Endometrium (tissue), 2 donors: ENCODE data around the gene C1orf115.
"Not testable (repeated sequence)": the region's sequence is repeated elsewhere in the genome, so short reads cannot be mapped to it uniquely, and the experiment has no call there.

Experiments
- FAIRE-seq: peaks from 2 replicates; lab custom pipeline; 2012; peaks lifted over from hg19 to GRCh38; lab: Jason Lieb, UNC
- donor health status: control.
- donor health status: control.

C1orf115 gene

DNA sequence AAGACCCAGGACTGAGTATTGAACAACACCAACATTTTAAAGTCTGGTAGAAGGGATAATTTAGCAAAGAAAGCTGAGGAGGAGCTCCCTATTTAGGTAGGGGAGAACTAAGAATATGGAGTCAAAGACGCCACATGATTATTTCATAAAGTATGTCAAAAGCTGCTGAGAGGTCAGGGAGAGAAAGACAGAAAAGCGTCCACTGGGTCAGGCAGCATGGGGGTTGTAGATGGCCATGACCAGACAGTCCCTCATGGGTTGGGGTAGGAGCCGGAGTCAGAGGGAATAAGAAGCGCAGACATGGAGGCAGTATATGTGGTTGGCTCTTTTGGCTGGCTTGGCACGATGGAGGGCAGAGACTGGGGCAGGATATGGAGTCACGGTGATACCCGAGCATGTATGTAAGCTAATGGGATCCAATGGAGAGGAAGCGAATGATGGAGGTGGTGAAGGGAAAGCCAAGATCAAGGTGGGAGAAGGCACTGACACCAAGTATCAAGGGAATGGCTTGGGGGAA is 4.8 kb downstream of the C1orf115 start:
- no peak for FAIRE-seq

DNA sequence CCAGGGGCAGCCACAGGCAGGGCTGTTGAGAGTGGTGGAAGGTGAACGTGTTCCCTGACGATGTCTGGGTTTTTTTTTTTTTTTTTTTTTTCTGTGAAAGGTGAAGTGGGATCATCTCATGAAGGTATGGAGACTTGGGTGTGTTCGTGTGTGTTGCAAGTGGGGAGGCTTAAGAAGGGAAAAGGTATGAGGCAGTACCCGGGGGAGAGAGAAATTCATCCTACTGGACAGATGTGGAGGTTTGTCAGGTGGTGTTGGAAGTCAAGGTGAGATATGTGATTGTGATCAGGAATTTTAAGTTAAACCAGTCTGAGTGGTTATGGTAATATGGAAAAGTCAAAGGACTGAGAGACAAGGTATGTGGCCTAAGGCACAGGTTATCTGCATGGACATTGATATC is 5.3 kb downstream of the C1orf115 start:
- FAIRE-seq, result no peak

- FAIRE-seq, result no peak
These were observed 6.2 kb downstream of the C1orf115 start for GRCh38 chr1:220696226-220696862.

GRCh38 chr1:220696863-220697231 is 6.7 kb downstream of the C1orf115 start:
- FAIRE-seq, result no peak

DNA sequence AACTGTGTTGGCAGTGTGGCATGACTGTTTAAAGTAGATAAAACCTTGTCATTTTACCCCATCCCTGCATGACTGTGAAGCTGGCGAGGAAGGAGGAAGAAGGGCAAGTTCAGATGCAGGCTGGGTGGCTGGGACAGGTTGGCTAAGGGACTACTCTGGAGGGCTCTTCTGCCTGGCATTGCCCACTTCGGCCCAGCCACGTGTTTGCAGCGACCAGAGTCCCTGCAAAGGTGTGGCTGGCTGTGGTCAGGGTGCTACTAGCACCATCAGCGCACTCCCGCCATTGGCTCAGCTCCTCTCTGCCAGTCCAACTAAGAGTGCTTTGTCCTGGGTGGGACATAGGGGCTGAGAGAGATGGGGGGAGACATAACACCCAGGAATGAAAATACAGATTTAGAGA is 7.2 kb downstream of the C1orf115 start:
- FAIRE-seq, result no peak

DNA sequence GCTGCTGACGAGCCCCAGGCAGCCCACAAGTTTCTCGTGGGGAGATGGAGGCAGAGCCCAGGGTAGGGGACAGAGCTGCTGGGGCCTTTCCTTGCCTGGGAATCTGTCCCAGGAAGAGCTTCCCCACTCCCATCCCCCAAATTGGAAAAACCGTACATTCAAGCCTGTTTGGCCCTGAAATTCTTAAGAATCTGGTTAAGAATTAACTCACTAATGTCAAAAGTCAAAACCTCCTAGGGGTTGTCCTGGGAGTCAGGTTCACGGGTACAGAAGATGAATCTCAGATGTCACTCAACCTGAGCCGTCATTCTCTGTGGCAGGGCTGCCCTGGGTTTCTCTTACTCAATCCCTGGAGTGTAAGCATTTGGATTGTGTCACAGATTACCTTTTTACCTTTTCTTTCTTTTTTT is 8.4 kb downstream of the C1orf115 start:
- no peak for FAIRE-seq

DNA sequence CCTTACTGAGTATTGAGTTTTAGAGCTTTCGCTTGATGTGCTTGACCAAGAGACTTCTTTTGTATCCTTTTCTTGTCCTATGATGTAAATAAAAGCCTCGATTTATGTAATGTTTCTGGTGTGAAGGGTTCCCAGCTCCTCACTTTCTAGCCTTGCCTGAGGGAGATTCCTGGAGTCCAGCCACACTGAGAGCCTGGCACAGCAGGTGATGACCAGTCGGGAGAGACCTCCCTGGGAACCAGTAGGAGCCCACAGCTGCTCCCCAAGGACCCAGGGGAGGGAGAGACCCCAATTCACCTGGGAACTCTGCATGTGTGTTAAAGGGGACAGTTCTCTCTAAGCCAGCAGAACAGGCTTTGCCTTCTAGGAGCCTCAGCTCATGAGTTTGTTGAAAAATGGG is 8.9 kb downstream of the C1orf115 start:
- FAIRE-seq, result no peak

GRCh38 chr1:220700556-220701179 is 10.5 kb downstream of the C1orf115 start:
- no peak for FAIRE-seq

GRCh38 chr1:220701974-220702373 is 11.8 kb downstream of the C1orf115 start:
- no peak for FAIRE-seq

- FAIRE-seq, result no peak
These were observed 12.6 kb downstream of the C1orf115 start for GRCh38 chr1:220702733-220703270.

- FAIRE-seq, result no peak
These were observed 13.1 kb downstream of the C1orf115 start for GRCh38 chr1:220703305-220703704.

GRCh38 chr1:220705782-220706181 is 15.6 kb downstream of the C1orf115 start:
- no peak for FAIRE-seq

DNA sequence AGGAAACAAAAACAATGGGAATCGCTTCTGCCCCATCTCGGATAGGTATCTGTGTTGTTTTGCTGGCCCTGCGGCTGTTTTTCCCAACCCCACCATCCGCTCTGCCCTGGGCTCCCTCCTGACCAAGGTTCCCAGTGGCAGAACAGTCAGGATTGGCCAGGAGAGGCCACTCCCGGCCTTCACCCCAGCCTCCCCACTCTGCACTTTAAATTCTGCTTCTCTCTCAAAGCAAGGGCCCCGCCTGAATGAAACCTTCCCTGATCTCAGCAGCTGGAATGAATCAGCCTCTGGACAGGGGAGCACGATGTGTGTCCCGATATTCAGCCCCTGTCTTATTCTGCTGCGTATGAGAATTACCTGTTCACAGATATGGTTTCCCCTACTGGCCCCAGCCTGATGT is 16.3 kb downstream of the C1orf115 start:
- no peak for FAIRE-seq

DNA sequence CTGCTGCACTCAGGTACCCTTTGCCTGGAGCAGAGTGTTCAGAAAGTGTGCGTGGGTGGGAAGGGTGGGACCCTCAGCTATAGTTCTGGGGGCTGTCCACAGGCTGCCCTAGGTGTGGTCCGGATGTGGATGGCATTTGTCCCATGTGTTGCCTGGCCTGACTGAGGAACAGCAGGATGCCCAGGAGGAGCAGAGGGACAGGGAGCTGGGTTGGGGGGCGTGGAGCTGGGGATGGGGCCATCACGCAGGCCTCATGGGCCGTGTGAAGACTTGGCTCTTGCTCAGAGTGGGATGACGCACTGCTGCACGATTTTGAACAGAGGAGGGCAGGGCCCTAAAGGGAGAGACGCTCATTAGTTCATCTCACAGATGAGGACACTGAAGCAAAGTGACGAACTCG is 17.0 kb downstream of the C1orf115 start:
- no peak for FAIRE-seq

- no peak for FAIRE-seq
These were observed 18.1 kb downstream of the C1orf115 start for GRCh38 chr1:220708244-220708643.

DNA sequence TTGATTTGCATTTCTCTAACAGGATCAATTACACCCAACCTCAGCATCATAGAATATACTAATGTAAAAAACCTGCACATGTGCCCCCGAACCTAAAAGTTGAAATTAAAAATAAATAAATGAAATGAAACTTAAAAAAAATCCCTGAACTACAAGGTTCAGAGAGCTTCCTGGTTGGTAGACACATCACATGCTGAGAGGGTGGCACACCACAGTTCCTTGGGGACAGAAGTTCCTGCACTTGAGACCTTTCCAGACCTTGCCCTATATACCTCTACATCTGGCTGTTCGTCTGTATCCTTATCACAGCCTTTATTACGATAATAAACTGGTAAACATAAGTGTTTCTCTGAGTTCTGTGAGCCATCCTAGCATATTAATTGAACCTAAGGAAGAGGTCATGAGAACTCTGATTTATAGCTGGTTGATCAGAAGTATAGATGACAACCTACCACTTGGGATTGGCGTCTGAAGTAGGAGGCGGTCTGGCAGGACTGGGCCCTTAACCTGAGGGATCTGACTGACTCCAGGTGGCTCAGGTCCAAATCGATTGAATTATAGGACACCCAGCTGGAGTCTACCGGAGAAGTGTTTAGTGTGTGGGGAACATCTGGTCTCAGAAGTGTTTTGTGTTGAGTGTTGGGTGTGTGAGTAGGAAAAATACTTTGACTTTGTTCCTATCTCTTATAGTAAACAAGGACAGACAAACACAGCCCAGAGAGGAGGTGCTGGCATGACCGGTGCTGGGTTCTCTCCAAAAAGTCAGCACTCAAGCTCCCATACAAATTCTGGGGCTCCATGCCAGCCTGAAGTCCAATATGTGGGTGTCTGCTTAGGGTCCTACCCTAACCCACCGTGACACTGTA is 19.0 kb downstream of the C1orf115 start:
- FAIRE-seq, result no peak

- no peak for FAIRE-seq
These were observed 20.2 kb downstream of the C1orf115 start for GRCh38 chr1:220710333-220710732.

GRCh38 chr1:220711056-220711809 is 21.1 kb downstream of the C1orf115 start:
- FAIRE-seq, result no peak

- FAIRE-seq, result not testable (repeated sequence)
These were observed 25.8 kb downstream of the C1orf115 start for GRCh38 chr1:220715986-220716385.

DNA sequence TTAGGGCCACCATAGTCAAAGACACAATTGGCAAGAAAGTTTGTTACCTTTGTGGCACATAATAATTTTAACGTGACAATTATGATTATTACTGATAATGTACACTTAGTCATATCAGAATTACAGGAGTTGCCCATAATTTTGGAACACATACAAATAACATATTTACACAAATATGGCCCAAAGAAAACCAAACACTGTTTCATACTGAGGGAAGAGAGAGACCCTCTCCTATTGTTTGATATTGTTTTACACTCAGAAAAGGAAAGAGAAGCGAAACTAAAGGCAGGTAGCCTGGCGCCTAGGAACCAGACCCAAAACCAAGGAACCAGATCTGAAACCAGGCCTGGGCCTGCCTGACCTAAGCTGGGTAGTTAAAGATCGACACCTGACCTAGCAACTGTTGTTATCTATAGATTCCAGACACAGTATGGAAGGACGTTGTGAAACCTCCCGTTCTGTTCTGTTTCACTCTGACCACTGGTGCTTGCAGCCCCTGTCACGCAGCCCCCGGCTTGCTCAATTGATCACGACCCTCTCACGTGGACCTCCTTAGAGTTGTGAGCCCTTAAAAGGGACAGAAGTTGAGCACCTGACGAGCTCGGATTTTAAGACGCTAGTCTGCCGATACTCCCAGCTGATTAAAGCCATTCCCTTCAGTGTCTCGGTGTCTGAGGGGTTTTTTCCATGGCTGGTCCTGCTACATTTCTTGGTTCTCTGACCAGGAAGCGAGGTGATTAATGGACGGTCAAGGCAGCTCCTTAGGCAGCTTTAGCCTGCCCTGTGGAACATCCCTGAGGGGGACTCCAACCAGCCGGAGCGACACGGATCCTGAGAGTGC is 27.9 kb downstream of the C1orf115 start:
- no peak for FAIRE-seq

GRCh38 chr1:220721266-220721665 is 31.1 kb downstream of the C1orf115 start:
- not testable (repeated sequence) for FAIRE-seq
